Measurements from ENCODE around the gene TMEM94. TPM values are rescaled to one million over a fixed set of nuclear protein-coding genes. Genes with fewer than 3 reads are reported as not detected.

Gene TMEM94
- total RNA-seq, 1 experiment from 2014 or later, result 129 TPM

DNA sequence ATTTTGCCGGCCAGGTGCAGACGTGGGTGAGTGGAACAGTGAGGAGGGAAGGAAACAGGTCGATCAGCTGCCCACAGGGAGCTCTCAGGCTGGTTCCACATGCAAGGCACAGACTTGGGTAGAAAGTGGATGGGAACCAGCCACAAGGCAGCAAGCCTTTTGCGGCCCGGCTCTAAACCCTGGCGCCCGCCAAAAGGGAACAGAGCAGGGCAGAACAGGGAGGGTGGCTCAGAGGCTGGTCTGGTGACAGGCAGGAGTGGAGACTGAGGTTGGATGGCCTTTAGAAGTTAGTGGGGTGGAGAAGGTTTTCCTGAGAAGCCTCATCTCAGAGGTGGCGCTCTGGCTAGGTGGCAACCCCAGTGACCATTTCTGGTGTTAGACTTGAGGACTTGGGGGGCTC, 79.4 kb downstream of the TMEM94 start:
- no TSS peak for BruUV-seq (replicated peaks)
- ATAC-seq (0 out of 2 replicates have a peak, but pooled peaks have one; percentile 9), DNase-seq (ENCODE audit: low read depth, low spot score) (no peak)
- POLR2A ChIA-PET, result no interaction called here
- Histone ChIP-seq H3K27me3 (ENCODE audit: control insufficient read depth, insufficient read depth, low read length) (no peaks in the 10 kb centered on the region), H3K4me3 (ENCODE audit: low read depth in 2 of 2, low read length in 2 of 2) (no peak overlapping the region), H3K36me3 (ENCODE audit: control insufficient read depth, insufficient read depth, low read length) (no peaks in the 10 kb centered on the region), H3K27ac (ENCODE audit: low read length) (no peak overlapping the region), H3K4me1 (ENCODE audit: control insufficient read depth, insufficient read depth, low read length) (peaks cover 11% of the 10 kb centered on the region), H3K9me3 (ENCODE audit: control insufficient read depth, insufficient read depth, low read depth, low read length) (no peaks in the 10 kb centered on the region)
- CTCF ChIA-PET, result interaction anchor here (0.5 to 1.6 kb wide), 2 partner anchors 12 to 66 kb away, joined by 3 to 4 read pairs; no protein-coding TSS in a partner anchor
- intact Hi-C loops (cut with micrococcal nuclease; ENCODE audit: unreplicated experiment) (no loop called here), in situ Hi-C loops (cut with HindIII; ENCODE audit: low pct_unique_long_range_greater_than_20kb, low sequenced_read_pairs) (no loop called here)
- TF ChIP-seq TCF7L2 (IDR thresholded peaks at IDR 0.05; ENCODE audit: low read depth, low read length), result no peak
- no peak for TF ChIP-seq POLR2AphosphoS5 (IDR thresholded peaks at IDR 0.05; ENCODE audit: low read depth, low read length)
- TF ChIP-seq, protein P1, sequence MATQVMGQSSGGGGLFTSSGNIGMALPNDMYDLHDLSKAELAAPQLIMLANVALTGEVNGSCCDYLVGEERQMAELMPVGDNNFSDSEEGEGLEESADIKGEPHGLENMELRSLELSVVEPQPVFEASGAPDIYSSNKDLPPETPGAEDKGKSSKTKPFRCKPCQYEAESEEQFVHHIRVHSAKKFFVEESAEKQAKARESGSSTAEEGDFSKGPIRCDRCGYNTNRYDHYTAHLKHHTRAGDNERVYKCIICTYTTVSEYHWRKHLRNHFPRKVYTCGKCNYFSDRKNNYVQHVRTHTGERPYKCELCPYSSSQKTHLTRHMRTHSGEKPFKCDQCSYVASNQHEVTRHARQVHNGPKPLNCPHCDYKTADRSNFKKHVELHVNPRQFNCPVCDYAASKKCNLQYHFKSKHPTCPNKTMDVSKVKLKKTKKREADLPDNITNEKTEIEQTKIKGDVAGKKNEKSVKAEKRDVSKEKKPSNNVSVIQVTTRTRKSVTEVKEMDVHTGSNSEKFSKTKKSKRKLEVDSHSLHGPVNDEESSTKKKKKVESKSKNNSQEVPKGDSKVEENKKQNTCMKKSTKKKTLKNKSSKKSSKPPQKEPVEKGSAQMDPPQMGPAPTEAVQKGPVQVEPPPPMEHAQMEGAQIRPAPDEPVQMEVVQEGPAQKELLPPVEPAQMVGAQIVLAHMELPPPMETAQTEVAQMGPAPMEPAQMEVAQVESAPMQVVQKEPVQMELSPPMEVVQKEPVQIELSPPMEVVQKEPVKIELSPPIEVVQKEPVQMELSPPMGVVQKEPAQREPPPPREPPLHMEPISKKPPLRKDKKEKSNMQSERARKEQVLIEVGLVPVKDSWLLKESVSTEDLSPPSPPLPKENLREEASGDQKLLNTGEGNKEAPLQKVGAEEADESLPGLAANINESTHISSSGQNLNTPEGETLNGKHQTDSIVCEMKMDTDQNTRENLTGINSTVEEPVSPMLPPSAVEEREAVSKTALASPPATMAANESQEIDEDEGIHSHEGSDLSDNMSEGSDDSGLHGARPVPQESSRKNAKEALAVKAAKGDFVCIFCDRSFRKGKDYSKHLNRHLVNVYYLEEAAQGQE (IDR thresholded peaks at IDR 0.05; ENCODE audit: insufficient read depth in 1 of 2, low read depth in 2 of 2, low read length in 1 of 2), result no peak
- no peak for TF ChIP-seq SIN3A (IDR thresholded peaks at IDR 0.05; ENCODE audit: borderline replicate concordance, insufficient read depth, low read depth, low read length)
- TF ChIP-seq, protein P2, sequence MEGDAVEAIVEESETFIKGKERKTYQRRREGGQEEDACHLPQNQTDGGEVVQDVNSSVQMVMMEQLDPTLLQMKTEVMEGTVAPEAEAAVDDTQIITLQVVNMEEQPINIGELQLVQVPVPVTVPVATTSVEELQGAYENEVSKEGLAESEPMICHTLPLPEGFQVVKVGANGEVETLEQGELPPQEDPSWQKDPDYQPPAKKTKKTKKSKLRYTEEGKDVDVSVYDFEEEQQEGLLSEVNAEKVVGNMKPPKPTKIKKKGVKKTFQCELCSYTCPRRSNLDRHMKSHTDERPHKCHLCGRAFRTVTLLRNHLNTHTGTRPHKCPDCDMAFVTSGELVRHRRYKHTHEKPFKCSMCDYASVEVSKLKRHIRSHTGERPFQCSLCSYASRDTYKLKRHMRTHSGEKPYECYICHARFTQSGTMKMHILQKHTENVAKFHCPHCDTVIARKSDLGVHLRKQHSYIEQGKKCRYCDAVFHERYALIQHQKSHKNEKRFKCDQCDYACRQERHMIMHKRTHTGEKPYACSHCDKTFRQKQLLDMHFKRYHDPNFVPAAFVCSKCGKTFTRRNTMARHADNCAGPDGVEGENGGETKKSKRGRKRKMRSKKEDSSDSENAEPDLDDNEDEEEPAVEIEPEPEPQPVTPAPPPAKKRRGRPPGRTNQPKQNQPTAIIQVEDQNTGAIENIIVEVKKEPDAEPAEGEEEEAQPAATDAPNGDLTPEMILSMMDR (IDR thresholded peaks at IDR 0.05), result no peak

DNA sequence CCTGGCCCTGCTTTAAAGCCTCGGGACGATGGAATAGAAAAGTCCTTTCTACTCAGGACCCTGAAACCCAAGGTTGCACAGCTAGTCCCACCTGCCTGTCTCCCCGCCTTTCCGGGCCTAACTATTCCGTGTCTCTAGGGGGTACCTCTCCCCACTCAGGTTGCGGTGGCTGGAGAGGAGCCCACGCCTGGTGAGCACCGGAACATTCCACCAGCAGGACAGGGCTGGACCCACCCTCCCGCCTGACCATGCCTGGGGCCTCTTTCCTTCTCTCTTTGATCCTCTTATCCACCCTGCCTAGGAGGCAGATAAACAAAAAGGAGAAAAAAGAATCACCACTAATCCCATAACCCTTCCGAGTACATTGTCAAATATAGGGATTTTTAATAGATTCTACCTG, 79.9 kb downstream of the TMEM94 start:
- Histone ChIP-seq H3K27ac (ENCODE audit: low read length) (no peak overlapping the region), H3K9me3 (ENCODE audit: control insufficient read depth, insufficient read depth, low read depth, low read length) (no peaks in the 10 kb centered on the region), H3K4me3 (ENCODE audit: low read depth in 2 of 2, low read length in 2 of 2) (no peak overlapping the region), H3K36me3 (ENCODE audit: control insufficient read depth, insufficient read depth, low read length) (no peaks in the 10 kb centered on the region), H3K4me1 (ENCODE audit: control insufficient read depth, insufficient read depth, low read length) (peaks cover 16% of the 10 kb centered on the region), H3K27me3 (ENCODE audit: control insufficient read depth, insufficient read depth, low read length) (no peaks in the 10 kb centered on the region)
- BruUV-seq (replicated peaks), result no TSS peak
- no peak for DNase-seq (ENCODE audit: low read depth, low spot score)
- no peak for ATAC-seq
- in situ Hi-C loops (cut with HindIII; ENCODE audit: low pct_unique_long_range_greater_than_20kb, low sequenced_read_pairs), result no loop called here
- intact Hi-C loops (cut with micrococcal nuclease; ENCODE audit: unreplicated experiment), result no loop called here
- POLR2A ChIA-PET, result no interaction called here
- CTCF ChIA-PET, result interaction anchor here (0.5 kb wide), 1 partner anchor 12 kb away, joined by 3 read pairs; no protein-coding TSS in a partner anchor
- no peak for TF ChIP-seq SIN3A (IDR thresholded peaks at IDR 0.05; ENCODE audit: borderline replicate concordance, insufficient read depth, low read depth, low read length)
- TF ChIP-seq, protein P1 (IDR thresholded peaks at IDR 0.05; ENCODE audit: insufficient read depth in 1 of 2, low read depth in 2 of 2, low read length in 1 of 2), result no peak
- no peak for TF ChIP-seq POLR2AphosphoS5 (IDR thresholded peaks at IDR 0.05; ENCODE audit: low read depth, low read length)
- TF ChIP-seq, protein P2 (IDR thresholded peaks at IDR 0.05), result no peak
- no peak for TF ChIP-seq TCF7L2 (IDR thresholded peaks at IDR 0.05; ENCODE audit: low read depth, low read length)
